Measurements from ENCODE around the gene EXOC3L4. TPM values are rescaled to one million over a fixed set of nuclear protein-coding genes. Genes with fewer than 3 reads are reported as not detected.

The EXOC3L4 gene
- total RNA-seq, 1 donor from 2014 or later = not detected

DNA sequence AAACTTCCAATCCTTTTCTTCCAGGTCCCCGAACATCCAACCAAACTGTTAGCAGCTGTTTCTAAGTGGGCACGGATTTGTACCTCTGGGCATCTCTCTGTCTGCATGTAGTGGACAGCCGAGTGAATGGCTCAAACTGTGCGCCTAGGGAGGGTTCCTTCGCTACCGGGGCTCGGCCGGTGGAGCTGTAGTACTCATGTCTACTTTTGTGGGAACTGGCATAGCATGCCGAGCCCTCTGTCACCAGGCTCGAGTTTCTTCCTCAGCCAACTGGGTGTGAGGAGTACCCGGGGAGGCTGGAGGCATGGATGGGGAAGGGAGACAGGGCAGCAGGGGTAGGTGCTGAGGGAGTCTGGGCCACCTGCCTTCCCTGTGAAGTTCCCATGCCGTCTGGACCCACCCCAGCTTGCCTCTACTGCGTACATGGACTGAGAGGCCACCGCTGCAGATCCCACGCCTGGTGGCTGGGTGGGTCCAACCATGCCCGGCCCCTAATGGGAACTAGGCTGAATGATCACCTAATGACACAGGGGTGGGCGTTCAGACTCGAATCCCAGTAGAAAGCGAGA is 51.7 kb downstream of the EXOC3L4 start:
- Histone ChIP-seq H3K36me3 (ENCODE audit: insufficient read depth, low read length) (no peaks in the 10 kb centered on the region), H4K20me1 (ENCODE audit: insufficient read depth, low read length) (no peaks in the 10 kb centered on the region), H3K9me3 (ENCODE audit: insufficient read depth, low read depth, low read length) (no peaks in the 10 kb centered on the region), H3K9ac (ENCODE audit: low read length) (no peak overlapping the region), H2AFZ (ENCODE audit: low read depth, low read length) (no peak overlapping the region), H3K4me1 (ENCODE audit: insufficient read depth, low read length) (no peaks in the 10 kb centered on the region), H3K79me2 (ENCODE audit: insufficient read depth, low read length) (no peaks in the 10 kb centered on the region), H3K4me2 (ENCODE audit: low read length) (no peak overlapping the region), H3K27me3 (ENCODE audit: insufficient read depth, low read length) (peaks cover 23% of the 10 kb centered on the region), H3K27ac (ENCODE audit: low read depth, low read length) (no peak overlapping the region), H3K4me3 (ENCODE audit: insufficient read depth, low read depth, low read length) (no peak overlapping the region)
- H3K4me1 Mint-ChIP-seq (ENCODE audit: low read depth, unreplicated experiment) = no peaks in the 10 kb centered on the region
- no peaks in the 10 kb centered on the region for H3K9me3 Mint-ChIP-seq (ENCODE audit: unreplicated experiment)
- peaks cover 55% of the 10 kb centered on the region for H3K27me3 Mint-ChIP-seq (ENCODE audit: low read depth, unreplicated experiment)
- H3K27ac Mint-ChIP-seq (ENCODE audit: unreplicated experiment) = no peak overlapping the region
- TF ChIP-seq, protein P1, sequence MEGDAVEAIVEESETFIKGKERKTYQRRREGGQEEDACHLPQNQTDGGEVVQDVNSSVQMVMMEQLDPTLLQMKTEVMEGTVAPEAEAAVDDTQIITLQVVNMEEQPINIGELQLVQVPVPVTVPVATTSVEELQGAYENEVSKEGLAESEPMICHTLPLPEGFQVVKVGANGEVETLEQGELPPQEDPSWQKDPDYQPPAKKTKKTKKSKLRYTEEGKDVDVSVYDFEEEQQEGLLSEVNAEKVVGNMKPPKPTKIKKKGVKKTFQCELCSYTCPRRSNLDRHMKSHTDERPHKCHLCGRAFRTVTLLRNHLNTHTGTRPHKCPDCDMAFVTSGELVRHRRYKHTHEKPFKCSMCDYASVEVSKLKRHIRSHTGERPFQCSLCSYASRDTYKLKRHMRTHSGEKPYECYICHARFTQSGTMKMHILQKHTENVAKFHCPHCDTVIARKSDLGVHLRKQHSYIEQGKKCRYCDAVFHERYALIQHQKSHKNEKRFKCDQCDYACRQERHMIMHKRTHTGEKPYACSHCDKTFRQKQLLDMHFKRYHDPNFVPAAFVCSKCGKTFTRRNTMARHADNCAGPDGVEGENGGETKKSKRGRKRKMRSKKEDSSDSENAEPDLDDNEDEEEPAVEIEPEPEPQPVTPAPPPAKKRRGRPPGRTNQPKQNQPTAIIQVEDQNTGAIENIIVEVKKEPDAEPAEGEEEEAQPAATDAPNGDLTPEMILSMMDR (IDR thresholded peaks at IDR 0.05; ENCODE audit: insufficient read depth, low read depth, low read length) = no peak
- no peak for TF ChIP-seq EZH2 (IDR thresholded peaks at IDR 0.05; ENCODE audit: insufficient read depth, low read length)
- no peak overlapping the region for H3K4me3 Mint-ChIP-seq (ENCODE audit: unreplicated experiment)
- no peak for DNase-seq (ENCODE audit: low read depth)
- FAIRE-seq = no peak
- H3K36me3 Mint-ChIP-seq (ENCODE audit: low read depth, unreplicated experiment) = no peaks in the 10 kb centered on the region

DNA sequence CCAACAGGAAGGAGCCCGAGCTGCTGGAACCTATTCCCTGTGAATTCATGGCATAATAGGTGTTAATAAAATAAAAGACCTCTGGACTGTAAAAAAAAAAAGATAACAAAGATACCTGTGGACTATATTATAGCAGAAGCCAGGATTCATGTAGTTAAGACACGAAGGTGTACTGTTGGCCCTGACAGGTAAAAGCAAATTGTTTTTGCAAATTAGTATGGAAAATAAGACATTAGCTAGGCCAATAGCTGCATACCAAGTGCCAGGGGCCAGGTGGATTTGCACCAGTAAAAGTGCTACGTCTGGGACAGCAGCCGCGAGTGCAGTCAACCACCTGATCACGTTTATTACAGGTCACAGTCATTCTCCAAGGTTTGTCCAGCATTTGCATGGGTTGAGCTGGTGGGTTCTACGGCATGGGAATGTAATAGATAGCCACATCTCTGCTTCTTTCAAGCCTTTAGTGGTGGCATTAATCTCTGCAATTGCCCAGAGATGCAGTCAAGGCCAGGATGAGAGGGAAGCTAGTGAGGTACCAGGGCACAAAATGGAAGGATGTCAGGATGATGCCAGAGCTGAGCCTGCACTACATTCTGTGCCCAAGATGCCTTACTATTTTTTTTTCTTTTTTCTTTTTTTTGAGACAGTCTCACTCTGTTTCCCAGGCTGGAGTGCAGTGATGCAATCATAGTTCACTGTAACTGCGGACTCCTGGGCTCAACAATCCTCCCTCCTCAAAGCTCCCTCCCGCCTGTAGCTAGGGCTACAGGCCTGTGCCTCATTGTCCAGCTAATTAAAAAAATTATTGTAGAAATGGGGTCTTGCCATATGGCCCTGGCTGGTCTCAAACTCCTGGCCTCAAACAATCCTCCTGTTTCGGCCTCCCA is 55.1 kb downstream of the EXOC3L4 start:
- DNase-seq (ENCODE audit: low read depth) (no peak), FAIRE-seq (no peak)
- TF ChIP-seq, protein P1 (IDR thresholded peaks at IDR 0.05; ENCODE audit: insufficient read depth, low read depth, low read length) = no peak
- TF ChIP-seq EZH2 (IDR thresholded peaks at IDR 0.05; ENCODE audit: insufficient read depth, low read length) = no peak
- no peaks in the 10 kb centered on the region for H3K9me3 Mint-ChIP-seq (ENCODE audit: unreplicated experiment)
- Histone ChIP-seq H3K4me1 (ENCODE audit: insufficient read depth, low read length) (no peaks in the 10 kb centered on the region), H3K4me2 (ENCODE audit: low read length) (no peak overlapping the region), H3K79me2 (ENCODE audit: insufficient read depth, low read length) (no peaks in the 10 kb centered on the region), H3K9ac (ENCODE audit: low read length) (no peak overlapping the region), H3K36me3 (ENCODE audit: insufficient read depth, low read length) (no peaks in the 10 kb centered on the region), H4K20me1 (ENCODE audit: insufficient read depth, low read length) (no peaks in the 10 kb centered on the region), H3K9me3 (ENCODE audit: insufficient read depth, low read depth, low read length) (no peaks in the 10 kb centered on the region), H2AFZ (ENCODE audit: low read depth, low read length) (no peak overlapping the region), H3K27ac (ENCODE audit: low read depth, low read length) (no peak overlapping the region), H3K4me3 (ENCODE audit: insufficient read depth, low read depth, low read length) (no peak overlapping the region), H3K27me3 (ENCODE audit: insufficient read depth, low read length) (peaks cover 13% of the 10 kb centered on the region)
- no peaks in the 10 kb centered on the region for H3K4me1 Mint-ChIP-seq (ENCODE audit: low read depth, unreplicated experiment)
- H3K27me3 Mint-ChIP-seq (ENCODE audit: low read depth, unreplicated experiment) = peaks cover 40% of the 10 kb centered on the region
- no peak overlapping the region for H3K27ac Mint-ChIP-seq (ENCODE audit: unreplicated experiment)
- no peak overlapping the region for H3K4me3 Mint-ChIP-seq (ENCODE audit: unreplicated experiment)
- no peaks in the 10 kb centered on the region for H3K36me3 Mint-ChIP-seq (ENCODE audit: low read depth, unreplicated experiment)

Measured in astrocyte (in vitro differentiated cells and primary cell).